Endothelial cell of umbilical vein (primary cell): ENCODE results near the gene SECTM1. TPM values are rescaled to one million over a fixed set of nuclear protein-coding genes. Genes with fewer than 3 reads are reported as not detected.

ENCODE experiments used
- BruUV-seq: library from RNA; stranded (reverse); fragments of 400-500 nt; replicated peaks from 2 replicates; lab custom pipeline; 2021; lab: Mats Ljungman, UMichigan
- CTCF ChIA-PET: fragments of 300-600, 350-600 bp; sonication (Branson Sonifier 250); formaldehyde crosslinking; loops from one replicate; lab custom pipeline; 2021; ENCODE audit warnings: antibody characterized with exemption, inconsistent platforms; lab: Charles Lee
- POLR2A ChIA-PET: fragments of 300-600, 350-600 bp; sonication (Branson Sonifier 250); formaldehyde crosslinking; loops from one replicate; lab custom pipeline; 2021; ENCODE audit warnings: antibody characterized with exemption, inconsistent platforms; lab: Charles Lee
- DNase-seq: peaks from one replicate; pipeline ENCODE4 v3.0.0-alpha.2; 2011; ENCODE audit warnings: low read depth, low spot score
- FAIRE-seq: peaks from 2 replicates; lab custom pipeline; 2011; peaks lifted over from hg19 to GRCh38; lab: Jason Lieb, UNC
- H2AFZ ChIP-seq: 2 replicates; pipeline ENCODE4 v1.6.0; 2012; ENCODE audit warnings: low read depth, low read length, control low read depth, inconsistent platforms
- H3K27ac ChIP-seq: 2 replicates; pipeline ENCODE4 v1.5.1; 2011; ENCODE audit warnings: low read depth, mild to moderate bottlenecking, control low read depth, low read length, moderate library complexity; ENCODE audit not compliant: insufficient read depth
- H3K27me3 ChIP-seq, 2 experiments: 2 replicates each; pipeline versions ENCODE4 v1.6.0 to v1.6.1; 2011; ENCODE audit warnings: low read length in 2 of 2, mixed read lengths in 1 of 2; ENCODE audit not compliant: control insufficient read depth in 2 of 2, insufficient read depth in 2 of 2
- H3K36me3 ChIP-seq, 2 experiments: 2 replicates in 1 of 2; 3 replicates in 1 of 2; pipeline ENCODE4 v1.5.1; 2011; ENCODE audit warnings: low read length in 2 of 2, mild to moderate bottlenecking in 1 of 2, moderate library complexity in 1 of 2; ENCODE audit not compliant: control insufficient read depth in 2 of 2, insufficient read depth in 2 of 2; ENCODE audit errors: extremely low read depth in 1 of 2
- H3K4me1 ChIP-seq: 3 replicates; pipeline ENCODE4 v1.5.1; 2011; ENCODE audit warnings: mild to moderate bottlenecking, low read length; ENCODE audit not compliant: control insufficient read depth, insufficient read depth; ENCODE audit errors: extremely low read depth
- H3K4me2 ChIP-seq: 2 replicates; pipeline ENCODE4 v1.6.1; 2011; ENCODE audit warnings: low read length, control low read depth, mixed read lengths; ENCODE audit not compliant: insufficient read depth
- H3K4me3 ChIP-seq, 3 experiments: fragments of 200-600 bp in 1 of 3; sonication (generic), shearing (Covaris generic) in 1 of 3; replicated peaks in 1 of 3; 2 replicates each; pipeline ENCODE4 v1.5.1; 2011 to 2016; ENCODE audit warnings: control low read depth in 3 of 3, low read length in 3 of 3, mild to moderate bottlenecking in 2 of 3, inconsistent platforms in 1 of 3, low read depth in 1 of 3, moderate library complexity in 1 of 3; ENCODE audit not compliant: insufficient read depth in 1 of 3
- H3K79me2 ChIP-seq: 2 replicates; pipeline ENCODE4 v1.6.0; 2012; ENCODE audit warnings: low read length, inconsistent platforms; ENCODE audit not compliant: control insufficient read depth, insufficient read depth
- H3K9ac ChIP-seq: replicated peaks from 2 replicates; pipeline ENCODE3; 2011; ENCODE audit warnings: low read length, control low read depth; ENCODE audit not compliant: insufficient read depth; ENCODE audit errors: extremely low read depth
- H3K9me1 ChIP-seq: replicated peaks from 3 replicates; pipeline ENCODE4 v1.6.0; 2011; ENCODE audit warnings: mild to moderate bottlenecking, low read length; ENCODE audit not compliant: control insufficient read depth, insufficient read depth; ENCODE audit errors: extremely low read depth
- H3K9me3 ChIP-seq: replicated peaks from 2 replicates; pipeline ENCODE4 v1.5.1; 2012; ENCODE audit warnings: low read length, inconsistent platforms; ENCODE audit not compliant: control insufficient read depth, insufficient read depth
- H4K20me1 ChIP-seq: replicated peaks from 2 replicates; pipeline ENCODE3; 2011; ENCODE audit warnings: mild to moderate bottlenecking, low read length; ENCODE audit not compliant: control insufficient read depth, insufficient read depth; ENCODE audit errors: extremely low read depth
- EZH2 ChIP-seq: IDR thresholded peaks from 2 replicates; pipeline ENCODE4 v1.6.1; 2012; ENCODE audit warnings: borderline replicate concordance, low read depth, mild to moderate bottlenecking, moderate library complexity, low read length, inconsistent platforms; ENCODE audit not compliant: severe bottlenecking
- FOS ChIP-seq: IDR thresholded peaks from 2 replicates; pipeline ENCODE4 v1.6.1; 2011; ENCODE audit warnings: mild to moderate bottlenecking, low read length, moderate library complexity, borderline replicate concordance; ENCODE audit not compliant: insufficient read depth
- GATA2 ChIP-seq: IDR thresholded peaks from 2 replicates; pipeline ENCODE4 v1.7.0; 2011; ENCODE audit warnings: low read depth, mild to moderate bottlenecking, moderate library complexity, mixed read lengths, low read length; ENCODE audit not compliant: insufficient read length, insufficient read depth
- JUN ChIP-seq: IDR thresholded peaks from 2 replicates; pipeline ENCODE4 v1.6.1; 2011; ENCODE audit warnings: borderline replicate concordance, low read depth; ENCODE audit not compliant: insufficient read length, insufficient read depth
- MYC ChIP-seq: IDR thresholded peaks from one replicate; pipeline ENCODE4 v1.6.1; 2011; ENCODE audit warnings: mild to moderate bottlenecking, low read depth, low read length
- POLR2A ChIP-seq: IDR thresholded peaks from 2 replicates; pipeline ENCODE4 v1.6.1; 2012; ENCODE audit warnings: low read depth, mild to moderate bottlenecking, control low read depth, low read length
- POLR2AphosphoS5 ChIP-seq: IDR thresholded peaks from 2 replicates; pipeline ENCODE4 v1.6.1; 2012; ENCODE audit warnings: low read depth, mild to moderate bottlenecking, control low read depth, low read length, moderate library complexity; ENCODE audit not compliant: insufficient read depth
- dilution Hi-C: fragments of 300-500 bp; cut with MboI; formaldehyde crosslinking; loops from one replicate; pipeline ENCODE4 v1.15.0; 2019; ENCODE audit warnings: low sequenced_read_pairs; ENCODE audit not compliant: extremely low pct_ligation_motif_present
- intact Hi-C: fragments of 100-400 bp; cut with micrococcal nuclease; formaldehyde crosslinking; loops from one replicate; pipeline ENCODE4 v1.10.0; 2022
- polyA plus RNA-seq, 4 experiments: library from polyadenylated mRNA; depleted of rRNA in 3 of 4; stranded (reverse) in 3 of 4; unstranded in 1 of 4; fragments of >200 nt; gene quantifications; 2 replicates each; pipeline versions ENCODE4 v1.2.1 to v1.2.3, GENCODE V29; 2011 to 2012; ENCODE audit warnings: missing spikeins in 1 of 4
- total RNA-seq: library from RNA; stranded (reverse); gene quantifications from 2 replicates; pipeline ENCODE4 v1.2.3, GENCODE V29; 2021
- TF ChIP-seq, protein P1 (sequence below), 2 donors: IDR thresholded peaks; 1 replicate in 1 of 2; 2 replicates in 1 of 2; pipeline ENCODE4 v1.5.1; 2011; ENCODE audit warnings: low read length in 2 of 2, mild to moderate bottlenecking in 2 of 2, moderate library complexity in 2 of 2, control low read depth in 1 of 2, inconsistent platforms in 1 of 2, low read depth in 1 of 2; ENCODE audit not compliant: insufficient read depth in 1 of 2; ENCODE audit errors: extremely low read depth in 1 of 2
- TF ChIP-seq, protein P2 (sequence below): IDR thresholded peaks from 2 replicates; pipeline ENCODE4 v1.6.1; 2011; ENCODE audit not compliant: insufficient read depth, insufficient read length

Gene SECTM1
- total and polyA plus RNA-seq, 2 donors (not counting 3 experiments of a cell fraction or from before 2014, with no cell fraction given) = 1.9 to 2.3 TPM

DNA sequence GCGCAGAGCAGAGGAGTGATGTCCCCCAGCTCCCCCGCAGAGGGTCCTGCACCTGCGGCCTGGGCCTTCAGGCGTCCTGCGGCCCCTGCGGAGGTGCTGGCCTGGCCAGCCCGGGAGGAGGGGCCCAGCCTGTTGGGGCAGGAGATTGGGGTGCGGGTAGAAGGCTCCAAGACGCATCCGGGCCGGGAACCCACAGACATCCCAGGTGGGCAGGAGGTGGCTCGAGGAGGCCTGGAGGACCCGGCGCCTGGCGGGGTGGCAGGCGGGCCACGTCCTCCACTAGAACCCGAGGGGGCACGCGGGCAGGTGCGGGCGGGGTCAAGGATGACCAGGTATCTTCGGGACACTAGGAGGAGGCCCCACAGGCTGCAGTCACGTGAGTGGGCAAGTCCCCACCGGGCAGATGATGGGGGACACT, 647 bp upstream of the SECTM1 start:
- H3K4me1 ChIP-seq = peaks cover 15% of the 10 kb centered on the region
- H3K9ac ChIP-seq = no peak overlapping the region
- no peak for FAIRE-seq
- H3K4me3 ChIP-seq = peak overlapping the region in 1 of 3 experiments; percentile 37
- H3K27me3 ChIP-seq = peaks cover 0 to 2% of the 10 kb centered on the region in 2 experiments
- POLR2A ChIA-PET = interaction anchor here (0.5 kb wide), 1 partner anchor 360 kb away, joined by 8 read pairs; no protein-coding TSS in a partner anchor
- no peaks in the 10 kb centered on the region for H3K9me1 ChIP-seq
- H3K9me3 ChIP-seq = no peaks in the 10 kb centered on the region
- no peak for DNase-seq
- no peak overlapping the region for H3K4me2 ChIP-seq
- no peaks in the 10 kb centered on the region for H3K79me2 ChIP-seq
- intact Hi-C loops (no loop called here), dilution Hi-C loops (no loop called here)
- no peak for TF ChIP-seq FOS
- TF ChIP-seq, protein P1, sequence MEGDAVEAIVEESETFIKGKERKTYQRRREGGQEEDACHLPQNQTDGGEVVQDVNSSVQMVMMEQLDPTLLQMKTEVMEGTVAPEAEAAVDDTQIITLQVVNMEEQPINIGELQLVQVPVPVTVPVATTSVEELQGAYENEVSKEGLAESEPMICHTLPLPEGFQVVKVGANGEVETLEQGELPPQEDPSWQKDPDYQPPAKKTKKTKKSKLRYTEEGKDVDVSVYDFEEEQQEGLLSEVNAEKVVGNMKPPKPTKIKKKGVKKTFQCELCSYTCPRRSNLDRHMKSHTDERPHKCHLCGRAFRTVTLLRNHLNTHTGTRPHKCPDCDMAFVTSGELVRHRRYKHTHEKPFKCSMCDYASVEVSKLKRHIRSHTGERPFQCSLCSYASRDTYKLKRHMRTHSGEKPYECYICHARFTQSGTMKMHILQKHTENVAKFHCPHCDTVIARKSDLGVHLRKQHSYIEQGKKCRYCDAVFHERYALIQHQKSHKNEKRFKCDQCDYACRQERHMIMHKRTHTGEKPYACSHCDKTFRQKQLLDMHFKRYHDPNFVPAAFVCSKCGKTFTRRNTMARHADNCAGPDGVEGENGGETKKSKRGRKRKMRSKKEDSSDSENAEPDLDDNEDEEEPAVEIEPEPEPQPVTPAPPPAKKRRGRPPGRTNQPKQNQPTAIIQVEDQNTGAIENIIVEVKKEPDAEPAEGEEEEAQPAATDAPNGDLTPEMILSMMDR (IDR thresholded peaks at IDR 0.05; ENCODE audit: extremely low read depth in 1 of 2, insufficient read depth in 1 of 2, low read depth in 1 of 2, low read length in 2 of 2) = no peak
- no peak for TF ChIP-seq POLR2AphosphoS5
- TF ChIP-seq, protein P2, sequence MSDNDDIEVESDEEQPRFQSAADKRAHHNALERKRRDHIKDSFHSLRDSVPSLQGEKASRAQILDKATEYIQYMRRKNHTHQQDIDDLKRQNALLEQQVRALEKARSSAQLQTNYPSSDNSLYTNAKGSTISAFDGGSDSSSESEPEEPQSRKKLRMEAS = no peak
- no peak for TF ChIP-seq MYC
- TF ChIP-seq JUN = no peak
- no peak for TF ChIP-seq POLR2A
- no peak for TF ChIP-seq GATA2
- TF ChIP-seq EZH2 = no peak
- no peak overlapping the region for H3K27ac ChIP-seq
- BruUV-seq = no TSS peak
- peak overlapping the region; percentile 11 for H2AFZ ChIP-seq
- no peaks in the 10 kb centered on the region for H3K36me3 ChIP-seq
- CTCF ChIA-PET = interaction anchor here (0.8 to 1.7 kb wide), 6 partner anchors 9 to 228 kb away, joined by 3 to 10 read pairs (median 6); no protein-coding TSS in a partner anchor
- H4K20me1 ChIP-seq = no peaks in the 10 kb centered on the region
